Glutamatergic neuron (in vitro differentiated cells): Measurements from ENCODE around the gene TRIP12. TPM values are rescaled to one million over a fixed set of nuclear protein-coding genes. Genes with fewer than 3 reads are reported as not detected.

Experiments
- DNase-seq: peaks from one replicate; pipeline ENCODE4 v3.0.0; 2022
- H3K27ac Mint-ChIP-seq: one replicate; pipeline ENCODE4 v1.8.0; 2020; ENCODE audit warnings: mild to moderate bottlenecking, mixed read lengths, inconsistent platforms; ENCODE audit not compliant: unreplicated experiment
- H3K27me3 Mint-ChIP-seq: one replicate; pipeline ENCODE4 v1.8.0; 2020; ENCODE audit warnings: mild to moderate bottlenecking, moderate library complexity, mixed read lengths, inconsistent platforms; ENCODE audit not compliant: unreplicated experiment
- H3K36me3 Mint-ChIP-seq: one replicate; pipeline ENCODE4 v1.8.0; 2020; ENCODE audit warnings: mild to moderate bottlenecking, mixed read lengths, inconsistent platforms; ENCODE audit not compliant: unreplicated experiment
- H3K4me1 Mint-ChIP-seq: one replicate; pipeline ENCODE4 v1.8.0; 2020; ENCODE audit warnings: mild to moderate bottlenecking, low read depth, mixed read lengths, inconsistent platforms; ENCODE audit not compliant: unreplicated experiment
- H3K4me3 Mint-ChIP-seq: one replicate; pipeline ENCODE4 v1.8.0; 2020; ENCODE audit warnings: mild to moderate bottlenecking, mixed read lengths, inconsistent platforms; ENCODE audit not compliant: unreplicated experiment
- H3K9me3 Mint-ChIP-seq: one replicate; pipeline ENCODE4 v1.8.0; 2020; ENCODE audit warnings: mild to moderate bottlenecking, moderate library complexity, mixed read lengths, inconsistent platforms; ENCODE audit not compliant: unreplicated experiment
- CTCF ChIP-seq: fragments of 200-600 bp; sonication (generic); IDR thresholded peaks from one replicate; pipeline ENCODE4 v1.5.0; 2021; ENCODE audit not compliant: partially characterized antibody, unreplicated experiment
- total RNA-seq: library from RNA; stranded (reverse); fragmentation: NEBNext Ultra II Directional; extraction: Animal tissue kit (Norgen Biotek cat#: 25700); gene quantifications from one replicate; pipeline ENCODE4 v1.2.1, GENCODE V29; 2021; ENCODE audit not compliant: unreplicated experiment

TRIP12 gene
- total RNA-seq, 1 donor from 2014 or later = 192 TPM

GRCh38 chr2:229888031-229888430 lies 33.8 kb downstream of the TRIP12 start:
- Mint-ChIP-seq H3K27ac (no peak overlapping the region), H3K4me1 (peaks cover 4% of the 10 kb centered on the region), H3K9me3 (no peaks in the 10 kb centered on the region), H3K36me3 (no peaks in the 10 kb centered on the region), H3K4me3 (no peak overlapping the region), H3K27me3 (no peaks in the 10 kb centered on the region)
- no peak for TF ChIP-seq CTCF
- no peak for DNase-seq

- no peak overlapping the region for H3K27ac Mint-ChIP-seq
- no peaks in the 10 kb centered on the region for H3K27me3 Mint-ChIP-seq
- no peaks in the 10 kb centered on the region for H3K9me3 Mint-ChIP-seq
- no peak for TF ChIP-seq CTCF
- H3K4me1 Mint-ChIP-seq = peaks cover 4% of the 10 kb centered on the region
- no peak for DNase-seq
- no peaks in the 10 kb centered on the region for H3K36me3 Mint-ChIP-seq
- no peak overlapping the region for H3K4me3 Mint-ChIP-seq
These were observed 34.4 kb downstream of the TRIP12 start for GRCh38 chr2:229887441-229887840.

GRCh38 chr2:229884775-229885699 lies 36.8 kb downstream of the TRIP12 start:
- Mint-ChIP-seq H3K27ac (no peak overlapping the region), H3K4me1 (peaks cover 4% of the 10 kb centered on the region)
- TF ChIP-seq CTCF = no peak

GRCh38 chr2:229882583-229882982 lies 39.2 kb downstream of the TRIP12 start:
- no peak overlapping the region for H3K4me3 Mint-ChIP-seq
- H3K27ac Mint-ChIP-seq = no peak overlapping the region
- H3K9me3 Mint-ChIP-seq = no peaks in the 10 kb centered on the region
- DNase-seq = no peak
- H3K27me3 Mint-ChIP-seq = no peaks in the 10 kb centered on the region
- no peaks in the 10 kb centered on the region for H3K36me3 Mint-ChIP-seq
- TF ChIP-seq CTCF = no peak
- H3K4me1 Mint-ChIP-seq = no peaks in the 10 kb centered on the region

More at GRCh38 chr2:229884775-229885699, 36.8 kb downstream of the TRIP12 start:
- H3K4me3 Mint-ChIP-seq = no peak overlapping the region
- no peaks in the 10 kb centered on the region for H3K36me3 Mint-ChIP-seq
- no peaks in the 10 kb centered on the region for H3K27me3 Mint-ChIP-seq
- no peaks in the 10 kb centered on the region for H3K9me3 Mint-ChIP-seq
- no peak for DNase-seq
